ENCODE results near the gene SKA2. TPM values are rescaled to one million over a fixed set of nuclear protein-coding genes. Genes with fewer than 3 reads are reported as not detected.
A peak's percentile ranks its signal among the peaks of the same experiment; 100 is the strongest.

The SKA2 gene
- total RNA-seq, 4 donors from 2014 or later = 41.2 to 65.3 (median 46.8) TPM

GRCh38 chr17:59165933-59166342 lies 11.0 kb upstream of the SKA2 start:
- Histone ChIP-seq H3K4me3 (replicated peaks in 1 of 3) (no peak overlapping the region), H3K27ac (peak overlapping the region in 2 of 3 donors; percentile 3 to 57), H3K9me3 (no peaks in the 10 kb centered on the region), H3K36me3 (no peaks in the 10 kb centered on the region), H3K4me1 (peaks cover 0 to 3% of the 10 kb centered on the region in 2 donors), H3K27me3 (no peaks in the 10 kb centered on the region)
- peak in 5 of 6 experiments; percentile 54 to 76 (median 69) for TF ChIP-seq CTCF (IDR thresholded peaks at IDR 0.05)
- TF ChIP-seq POLR2A (IDR thresholded peaks at IDR 0.05) = peak in 1 of 2 donors; percentile 9
- intact Hi-C loops (cut with DNase I) = no loop called here
- 41 to 49% methylated on average over 2 of the region's 2 CpGs for WGBS, 2 donors
- DNase-seq = peak; percentile 79 to 83

- no peaks in the 10 kb centered on the region for H3K36me3 ChIP-seq
- no peak for DNase-seq
- WGBS, 2 donors = 96 to 98% methylated on average over 2 of the region's 2 CpGs
- no peaks in the 10 kb centered on the region for H3K9me3 ChIP-seq
- intact Hi-C loops (cut with DNase I) = no loop called here
- TF ChIP-seq CTCF (IDR thresholded peaks at IDR 0.05) = no peak
- no peak for TF ChIP-seq POLR2A (IDR thresholded peaks at IDR 0.05)
- no peak overlapping the region for H3K4me3 ChIP-seq (replicated peaks in 1 of 3)
- H3K4me1 ChIP-seq = no peaks in the 10 kb centered on the region
- no peak overlapping the region for H3K27ac ChIP-seq
- H3K27me3 ChIP-seq = no peaks in the 10 kb centered on the region
Observed at GRCh38 chr17:59161477-59161876, 6.5 kb upstream of the SKA2 start.

DNA sequence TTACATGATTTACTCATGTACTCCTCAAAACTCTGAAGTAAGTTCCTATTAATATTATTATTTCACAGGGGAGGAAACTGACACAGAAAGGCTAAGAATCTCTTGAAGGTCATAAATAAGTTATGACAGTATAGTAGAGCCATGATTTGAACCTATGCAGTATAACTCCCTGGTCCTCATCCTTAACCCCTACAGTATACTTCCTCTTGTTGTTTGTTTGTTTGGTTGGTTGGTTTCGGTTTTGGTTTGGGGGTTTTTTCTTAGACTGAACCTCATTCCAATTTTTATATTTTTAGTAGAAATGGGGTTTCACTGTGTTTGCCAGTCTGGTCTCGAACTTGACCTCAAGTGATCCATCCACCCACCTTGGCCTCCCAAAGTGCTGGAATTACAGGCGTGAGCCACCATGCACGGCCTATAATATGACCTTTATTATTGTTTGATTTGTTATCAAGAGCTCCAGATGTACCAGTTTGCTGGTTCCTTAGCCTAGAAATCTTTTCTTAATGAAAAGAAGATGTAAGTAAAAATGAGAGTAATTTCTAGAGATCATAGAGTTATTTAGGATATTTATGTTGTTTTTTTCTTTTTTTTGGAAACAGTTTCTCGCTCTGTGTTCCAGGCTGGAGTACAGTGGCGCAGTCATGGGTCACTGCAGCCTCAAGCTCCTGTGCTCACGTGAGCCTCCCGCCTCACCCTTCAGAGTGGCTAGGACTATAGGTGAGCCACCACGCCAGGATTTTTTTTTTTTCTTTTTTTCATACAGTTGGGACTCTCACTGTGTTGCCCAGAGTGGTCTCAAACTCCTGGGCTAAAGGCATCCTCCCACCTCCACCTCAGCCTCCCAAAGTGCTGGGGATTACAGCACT lies 5.4 kb upstream of the SKA2 start:
- WGBS, 2 donors = 53 to 56% methylated on average over 9 of the region's 9 CpGs
- no peaks in the 10 kb centered on the region for H3K27me3 ChIP-seq
- no peak for TF ChIP-seq POLR2A (IDR thresholded peaks at IDR 0.05)

DNA sequence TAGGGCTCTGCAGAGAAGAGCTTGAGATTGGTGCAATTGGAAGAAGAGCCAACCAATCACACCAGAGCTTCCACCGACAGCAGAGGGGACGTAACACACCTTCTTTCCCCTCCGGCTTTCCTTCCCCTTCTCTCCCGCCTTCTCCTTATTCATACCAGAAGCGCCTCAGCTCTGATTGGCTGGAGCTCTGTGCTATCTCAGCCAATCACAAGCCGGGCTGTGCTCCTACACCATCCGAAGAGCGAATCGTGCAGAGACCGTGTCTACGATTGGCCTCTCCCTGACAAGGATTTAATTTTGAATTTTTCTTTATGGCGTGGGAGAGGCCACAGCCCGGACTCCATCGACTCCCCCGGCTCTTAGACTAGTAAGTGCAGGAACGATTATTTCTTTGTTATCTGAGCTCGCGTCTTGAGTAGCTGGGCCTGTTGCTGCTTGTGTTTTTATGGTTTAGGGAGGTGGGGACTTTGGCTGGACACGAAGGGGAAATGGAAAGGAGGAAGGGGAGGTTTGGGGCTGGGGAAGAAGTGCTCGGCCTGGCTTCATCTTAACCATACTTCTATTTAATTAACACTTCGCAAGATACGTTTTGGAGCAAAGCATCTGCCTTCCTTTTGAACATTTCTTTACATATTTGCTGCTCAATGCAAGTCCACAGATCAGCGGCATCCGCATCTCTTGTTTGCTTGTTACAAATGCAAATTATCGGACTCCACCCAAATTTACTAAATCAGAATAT lies 622 bp upstream of the SKA2 start, which contains the start of gene PRR11:
Gene PRR11 (plus strand): TSS at position 308 of the 739 bp plus-strand sequence. CDS start 14,007 bp downstream, outside the sequence.
- WGBS, 2 donors = 1% methylated on average over 25 of the region's 25 CpGs

More for the DNA sequence above, 5.4 kb upstream of the SKA2 start:
- peak; percentile 59 to 70 for DNase-seq
- H3K4me3 ChIP-seq (replicated peaks in 1 of 3) = no peak overlapping the region
- intact Hi-C loops (cut with DNase I) = no loop called here
- no peaks in the 10 kb centered on the region for H3K36me3 ChIP-seq
- no peaks in the 10 kb centered on the region for H3K9me3 ChIP-seq
- peaks cover 0 to 5% of the 10 kb centered on the region in 2 donors for H3K4me1 ChIP-seq
- no peak overlapping the region for H3K27ac ChIP-seq

More for the DNA sequence above, 622 bp upstream of the SKA2 start, which contains the start of gene PRR11:
- Histone ChIP-seq H3K4me3 (replicated peaks in 1 of 3) (peak within 1 kb of the TSS; percentile 24 to 52 (median 43)), H3K27me3 (no peaks in the 10 kb centered on the region), H3K9me3 (no peaks in the 10 kb centered on the region), H3K4me1 (peaks cover 19 to 22% of the 10 kb centered on the region in 2 donors), H3K36me3 (no peaks in the 10 kb centered on the region), H3K27ac (peak within 1 kb of the TSS; percentile 2 to 81 (median 80))
- peak; percentile 96 for DNase-seq
- no peak for TF ChIP-seq CTCF (IDR thresholded peaks at IDR 0.05)
- no peak for TF ChIP-seq POLR2A (IDR thresholded peaks at IDR 0.05)
- intact Hi-C loops (cut with DNase I) = loop anchor here (10.0 kb wide), 1 partner anchor 51 kb away; the partner anchor contains the start of gene TRIM37
